OCI-LY7 (cell line): ENCODE data around the gene NID2. TPM values are rescaled to one million over a fixed set of nuclear protein-coding genes. Genes with fewer than 3 reads are reported as not detected.

Source experiments
- BruUV-seq: library from RNA; stranded (reverse); fragments of 400-500 nt; replicated peaks from 2 replicates; lab custom pipeline; 2021; lab: Mats Ljungman, UMichigan
- CTCF ChIA-PET: fragments of 300-600 bp; sonication (Branson Sonifier 250); formaldehyde crosslinking; loops from one replicate; lab custom pipeline; 2022; ENCODE audit warnings: antibody characterized with exemption; ENCODE audit not compliant: unreplicated experiment; lab: Charles Lee
- POLR2A ChIA-PET: fragments of 300-600 bp; sonication (Branson Sonifier 250); formaldehyde crosslinking; loops from one replicate; lab custom pipeline; 2022; ENCODE audit warnings: antibody characterized with exemption; lab: Charles Lee
- DNase-seq: peaks from one replicate; pipeline ENCODE4 v3.0.0-alpha.2; 2015; ENCODE audit warnings: low spot score
- H2AFZ ChIP-seq: fragments of 200-600 bp; sonication (generic), shearing (Covaris generic); 2 replicates; pipeline ENCODE4 v1.6.1; 2014; ENCODE audit warnings: mild to moderate bottlenecking, antibody characterized with exemption, low read length, moderate library complexity
- H3K27ac ChIP-seq: fragments of 200-600 bp; sonication (generic); 2 replicates; pipeline ENCODE4 v1.5.1; 2014; ENCODE audit warnings: mixed run types, low read depth, mild to moderate bottlenecking, moderate library complexity, low read length, inconsistent platforms; ENCODE audit not compliant: poor library complexity, severe bottlenecking
- H3K36me3 ChIP-seq: fragments of 200-600 bp; sonication (generic); 2 replicates; pipeline ENCODE4 v1.6.1; 2014; ENCODE audit warnings: mild to moderate bottlenecking, antibody characterized with exemption, low read length, moderate library complexity, mixed read lengths; ENCODE audit not compliant: insufficient read depth
- H3K4me1 ChIP-seq: fragments of 200-600 bp; sonication (generic); 2 replicates; pipeline ENCODE4 v1.5.1; 2014; ENCODE audit warnings: mild to moderate bottlenecking, low read length; ENCODE audit not compliant: insufficient read depth, poor library complexity, severe bottlenecking
- H3K4me2 ChIP-seq: fragments of 200-600 bp; sonication (generic); 2 replicates; pipeline ENCODE4 v1.6.1; 2014; ENCODE audit warnings: mild to moderate bottlenecking, low read length
- H3K4me3 ChIP-seq: fragments of 200-600 bp; sonication (generic); 2 replicates; pipeline ENCODE4 v1.5.1; 2014; ENCODE audit warnings: mild to moderate bottlenecking, low read depth, low read length; ENCODE audit not compliant: poor library complexity, severe bottlenecking
- H3K79me2 ChIP-seq: fragments of 200-600 bp; sonication (generic); 2 replicates; pipeline ENCODE4 v1.6.1; 2016; ENCODE audit warnings: low read depth, mild to moderate bottlenecking, low read length, moderate library complexity, mixed read lengths; ENCODE audit not compliant: insufficient read depth
- H3K9me2 ChIP-seq: fragments of 200-600 bp; sonication (generic); 2 replicates; pipeline ENCODE4 v1.6.1; 2016; ENCODE audit warnings: mild to moderate bottlenecking, low read length, mixed read lengths; ENCODE audit not compliant: insufficient read depth
- H3K9me3 ChIP-seq: fragments of 200-600 bp; sonication (generic); 2 replicates; pipeline ENCODE4 v1.6.1; 2014; ENCODE audit warnings: mild to moderate bottlenecking, mixed run types, low read length, mixed read lengths
- H4K20me1 ChIP-seq: fragments of 200-600 bp; sonication (generic); 2 replicates; pipeline ENCODE4 v1.6.1; 2014; ENCODE audit warnings: mild to moderate bottlenecking, antibody characterized with exemption, low read length, moderate library complexity, mixed read lengths; ENCODE audit not compliant: insufficient read depth
- CTCF ChIP-seq: fragments of 200-600 bp; sonication (generic); conservative IDR thresholded peaks from 2 replicates; pipeline ENCODE4 v1.5.1; 2014; ENCODE audit warnings: mild to moderate bottlenecking, antibody characterized with exemption, low read length, moderate library complexity, mixed read lengths
- EZH2phosphoT487 ChIP-seq: fragments of 200-600 bp; sonication (generic); IDR thresholded peaks from 2 replicates; pipeline ENCODE4 v1.6.1; 2018; ENCODE audit warnings: low read depth, borderline replicate concordance, mild to moderate bottlenecking, mixed run types, antibody characterized with exemption, low read length, moderate library complexity, mixed read lengths
- intact Hi-C: fragments of 100-400 bp; cut with micrococcal nuclease; formaldehyde crosslinking; loops from one replicate; pipeline ENCODE4 v1.10.0; 2022; ENCODE audit not compliant: unreplicated experiment
- total RNA-seq, 2 experiments: library from RNA; depleted of rRNA in 1 of 2; stranded (reverse); fragments of >200 nt in 1 of 2; shearing (Covaris generic) in 1 of 2; gene quantifications; 2 replicates each; pipeline ENCODE4 v1.2.3, GENCODE V29; 2014 to 2022

Gene NID2
- total RNA-seq, 2 experiments from 2014 or later: not detected

- Histone ChIP-seq H3K27ac (no peak overlapping the region), H3K4me2 (no peak overlapping the region), H3K9me3 (no peaks in the 10 kb centered on the region), H3K4me3 (no peak overlapping the region), H2AFZ (no peak overlapping the region; the same call in 1 of the 2 replicates), H4K20me1 (no peaks in the 10 kb centered on the region), H3K9me2 (no peaks in the 10 kb centered on the region), H3K36me3 (no peaks in the 10 kb centered on the region), H3K4me1 (no peaks in the 10 kb centered on the region), H3K79me2 (no peaks in the 10 kb centered on the region)
- intact Hi-C loops: loop anchor here (1.0 to 5.0 kb wide), 3 partner anchors 134 to 198 kb away; no protein-coding TSS in a partner anchor
- ChIA-PET CTCF (no interaction called here), POLR2A (interaction anchor here (1.1 to 1.5 kb wide), 4 partner anchors 10 to 198 kb away, joined by 3 to 4 read pairs (median 4); no protein-coding TSS in a partner anchor)
- TF ChIP-seq CTCF (no peak), EZH2phosphoT487 (no peak)
- no peak for DNase-seq
- BruUV-seq: no TSS peak
Observed at GRCh38 chr14:51978681-51979085, 90.2 kb downstream of the NID2 start.

- TF ChIP-seq CTCF (no peak), EZH2phosphoT487 (no peak)
- Histone ChIP-seq H2AFZ (no peak overlapping the region), H3K36me3 (no peaks in the 10 kb centered on the region), H3K9me2 (no peaks in the 10 kb centered on the region), H3K9me3 (no peaks in the 10 kb centered on the region), H4K20me1 (no peaks in the 10 kb centered on the region), H3K27ac (no peak overlapping the region), H3K79me2 (no peaks in the 10 kb centered on the region), H3K4me2 (no peak overlapping the region), H3K4me3 (no peak overlapping the region), H3K4me1 (no peaks in the 10 kb centered on the region)
- no peak for DNase-seq
- ChIA-PET CTCF (interaction anchor here (0.8 kb wide), 1 partner anchor 10 kb away, joined by 3 read pairs; no protein-coding TSS in a partner anchor), POLR2A (interaction anchor here (0.6 to 1.5 kb wide), 3 partner anchors 9 to 183 kb away, joined by 3 to 4 read pairs (median 4); no protein-coding TSS in a partner anchor)
- intact Hi-C loops: loop anchor here (5.0 kb wide), 1 partner anchor 155 kb away; no protein-coding TSS in a partner anchor
- no TSS peak for BruUV-seq
Observed at GRCh38 chr14:51977075-51977474, 91.8 kb downstream of the NID2 start.

GRCh38 chr14:51972566-51972965 lies 96.3 kb downstream of the NID2 start:
- CTCF ChIA-PET: no interaction called here
- no peak overlapping the region for H3K27ac ChIP-seq
- no TSS peak for BruUV-seq
- POLR2A ChIA-PET: interaction anchor here (0.5 to 0.6 kb wide), 2 partner anchors 161 to 182 kb away, joined by 3 to 5 read pairs; no protein-coding TSS in a partner anchor
- no peaks in the 10 kb centered on the region for H3K9me2 ChIP-seq
- no peaks in the 10 kb centered on the region for H3K9me3 ChIP-seq
- no peaks in the 10 kb centered on the region for H3K79me2 ChIP-seq
- H3K36me3 ChIP-seq: no peaks in the 10 kb centered on the region
- intact Hi-C loops: no loop called here
- no peak for DNase-seq
- no peaks in the 10 kb centered on the region for H3K4me1 ChIP-seq
- no peak overlapping the region for H3K4me2 ChIP-seq
- H3K4me3 ChIP-seq: no peak overlapping the region
- no peak overlapping the region for H2AFZ ChIP-seq
- TF ChIP-seq EZH2phosphoT487 (no peak), CTCF (no peak)
- H4K20me1 ChIP-seq: no peaks in the 10 kb centered on the region
